Subcutaneous adipose tissue (tissue), 4 donors: ENCODE measurements around the gene GOLGB1. TPM values are rescaled to one million over a fixed set of nuclear protein-coding genes. Genes with fewer than 3 reads are reported as not detected.

Source experiments
- total RNA-seq, 4 donors: library from RNA; depleted of rRNA; stranded (reverse); fragments of >200 nt; gene quantifications; one replicate each; pipeline ENCODE4 v1.1.0, GENCODE V29; 2016
- TF ChIP-seq, protein P1 (sequence below): fragments of 450-650 bp; IDR thresholded peaks from one replicate; pipeline ENCODE4 v1.5.1; 2016; ENCODE audit warnings: low read depth, mild to moderate bottlenecking, control low read depth, antibody characterized with exemption, moderate library complexity

The GOLGB1 gene, protein sequence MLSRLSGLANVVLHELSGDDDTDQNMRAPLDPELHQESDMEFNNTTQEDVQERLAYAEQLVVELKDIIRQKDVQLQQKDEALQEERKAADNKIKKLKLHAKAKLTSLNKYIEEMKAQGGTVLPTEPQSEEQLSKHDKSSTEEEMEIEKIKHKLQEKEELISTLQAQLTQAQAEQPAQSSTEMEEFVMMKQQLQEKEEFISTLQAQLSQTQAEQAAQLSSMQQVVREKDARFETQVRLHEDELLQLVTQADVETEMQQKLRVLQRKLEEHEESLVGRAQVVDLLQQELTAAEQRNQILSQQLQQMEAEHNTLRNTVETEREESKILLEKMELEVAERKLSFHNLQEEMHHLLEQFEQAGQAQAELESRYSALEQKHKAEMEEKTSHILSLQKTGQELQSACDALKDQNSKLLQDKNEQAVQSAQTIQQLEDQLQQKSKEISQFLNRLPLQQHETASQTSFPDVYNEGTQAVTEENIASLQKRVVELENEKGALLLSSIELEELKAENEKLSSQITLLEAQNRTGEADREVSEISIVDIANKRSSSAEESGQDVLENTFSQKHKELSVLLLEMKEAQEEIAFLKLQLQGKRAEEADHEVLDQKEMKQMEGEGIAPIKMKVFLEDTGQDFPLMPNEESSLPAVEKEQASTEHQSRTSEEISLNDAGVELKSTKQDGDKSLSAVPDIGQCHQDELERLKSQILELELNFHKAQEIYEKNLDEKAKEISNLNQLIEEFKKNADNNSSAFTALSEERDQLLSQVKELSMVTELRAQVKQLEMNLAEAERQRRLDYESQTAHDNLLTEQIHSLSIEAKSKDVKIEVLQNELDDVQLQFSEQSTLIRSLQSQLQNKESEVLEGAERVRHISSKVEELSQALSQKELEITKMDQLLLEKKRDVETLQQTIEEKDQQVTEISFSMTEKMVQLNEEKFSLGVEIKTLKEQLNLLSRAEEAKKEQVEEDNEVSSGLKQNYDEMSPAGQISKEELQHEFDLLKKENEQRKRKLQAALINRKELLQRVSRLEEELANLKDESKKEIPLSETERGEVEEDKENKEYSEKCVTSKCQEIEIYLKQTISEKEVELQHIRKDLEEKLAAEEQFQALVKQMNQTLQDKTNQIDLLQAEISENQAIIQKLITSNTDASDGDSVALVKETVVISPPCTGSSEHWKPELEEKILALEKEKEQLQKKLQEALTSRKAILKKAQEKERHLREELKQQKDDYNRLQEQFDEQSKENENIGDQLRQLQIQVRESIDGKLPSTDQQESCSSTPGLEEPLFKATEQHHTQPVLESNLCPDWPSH (N-terminal part only)
- 10 to 100 TPM; 69.2 to 91.7 (median 86.4) TPM for total RNA-seq

DNA sequence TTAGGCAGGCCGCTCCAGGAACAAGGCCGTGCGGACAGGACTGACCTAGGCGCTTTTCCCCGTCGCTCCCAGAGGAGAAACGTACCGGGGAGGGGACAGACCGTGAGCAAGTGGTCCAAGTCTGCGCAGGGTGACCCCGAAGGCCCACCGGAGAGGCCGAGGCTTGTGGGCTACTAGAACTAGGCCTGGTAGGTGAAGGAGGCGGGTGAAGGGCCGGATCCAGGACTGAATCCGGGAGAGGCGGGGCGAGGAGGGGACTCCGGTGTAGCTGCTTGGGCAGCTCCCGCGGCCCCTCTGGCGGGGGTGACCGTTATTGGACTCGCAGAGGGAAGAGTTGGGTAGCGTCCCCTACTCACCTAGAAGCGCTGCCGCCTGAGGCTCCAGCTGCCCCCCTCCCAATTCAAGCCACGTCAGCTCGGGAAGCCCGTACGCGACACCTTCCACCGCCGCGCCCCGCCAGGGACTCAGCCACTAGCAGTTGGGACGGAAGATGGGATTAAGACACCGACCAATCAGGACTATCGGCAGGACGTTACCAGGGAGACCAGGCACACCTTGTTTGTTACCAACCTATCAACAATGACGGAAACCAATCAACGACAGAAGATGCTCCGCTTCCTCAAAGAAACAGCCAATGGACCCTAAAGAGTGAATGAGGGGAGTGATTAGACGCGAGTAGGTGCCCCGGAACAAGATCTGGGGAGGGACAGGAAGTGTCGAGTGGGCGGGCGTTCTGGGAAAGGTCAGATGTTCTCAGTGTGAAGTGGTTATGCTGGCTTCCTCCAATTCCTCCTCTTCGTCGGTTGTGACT lies at the start of gene GOLGB1:
Gene GOLGB1, minus strand, starts transcription at position 466 of the 811 bp plus-strand sequence. CDS start 18,770 bp downstream, outside the sequence.
- TF ChIP-seq, protein P1, sequence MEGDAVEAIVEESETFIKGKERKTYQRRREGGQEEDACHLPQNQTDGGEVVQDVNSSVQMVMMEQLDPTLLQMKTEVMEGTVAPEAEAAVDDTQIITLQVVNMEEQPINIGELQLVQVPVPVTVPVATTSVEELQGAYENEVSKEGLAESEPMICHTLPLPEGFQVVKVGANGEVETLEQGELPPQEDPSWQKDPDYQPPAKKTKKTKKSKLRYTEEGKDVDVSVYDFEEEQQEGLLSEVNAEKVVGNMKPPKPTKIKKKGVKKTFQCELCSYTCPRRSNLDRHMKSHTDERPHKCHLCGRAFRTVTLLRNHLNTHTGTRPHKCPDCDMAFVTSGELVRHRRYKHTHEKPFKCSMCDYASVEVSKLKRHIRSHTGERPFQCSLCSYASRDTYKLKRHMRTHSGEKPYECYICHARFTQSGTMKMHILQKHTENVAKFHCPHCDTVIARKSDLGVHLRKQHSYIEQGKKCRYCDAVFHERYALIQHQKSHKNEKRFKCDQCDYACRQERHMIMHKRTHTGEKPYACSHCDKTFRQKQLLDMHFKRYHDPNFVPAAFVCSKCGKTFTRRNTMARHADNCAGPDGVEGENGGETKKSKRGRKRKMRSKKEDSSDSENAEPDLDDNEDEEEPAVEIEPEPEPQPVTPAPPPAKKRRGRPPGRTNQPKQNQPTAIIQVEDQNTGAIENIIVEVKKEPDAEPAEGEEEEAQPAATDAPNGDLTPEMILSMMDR: no peak

DNA sequence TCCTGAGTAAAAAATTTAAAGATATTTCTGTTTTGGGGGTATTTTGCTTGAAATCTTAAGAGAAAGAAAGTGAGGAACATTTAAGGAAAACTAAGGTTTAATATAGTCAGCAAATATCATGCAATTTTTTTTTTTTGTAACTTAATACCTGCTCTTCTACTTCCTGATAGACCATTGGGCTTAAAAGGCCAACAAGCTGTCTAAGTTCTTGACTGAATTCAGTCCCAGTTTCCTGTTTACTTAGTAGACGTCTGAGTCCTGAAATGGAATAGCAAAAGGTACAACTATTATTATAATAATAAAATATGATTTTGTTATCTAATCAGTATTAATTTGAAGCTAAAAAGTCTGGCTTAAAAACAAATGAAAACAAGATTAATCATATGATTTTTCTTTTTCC lies 47.4 kb upstream of the GOLGB1 start:
- TF ChIP-seq, protein P1: no peak

DNA sequence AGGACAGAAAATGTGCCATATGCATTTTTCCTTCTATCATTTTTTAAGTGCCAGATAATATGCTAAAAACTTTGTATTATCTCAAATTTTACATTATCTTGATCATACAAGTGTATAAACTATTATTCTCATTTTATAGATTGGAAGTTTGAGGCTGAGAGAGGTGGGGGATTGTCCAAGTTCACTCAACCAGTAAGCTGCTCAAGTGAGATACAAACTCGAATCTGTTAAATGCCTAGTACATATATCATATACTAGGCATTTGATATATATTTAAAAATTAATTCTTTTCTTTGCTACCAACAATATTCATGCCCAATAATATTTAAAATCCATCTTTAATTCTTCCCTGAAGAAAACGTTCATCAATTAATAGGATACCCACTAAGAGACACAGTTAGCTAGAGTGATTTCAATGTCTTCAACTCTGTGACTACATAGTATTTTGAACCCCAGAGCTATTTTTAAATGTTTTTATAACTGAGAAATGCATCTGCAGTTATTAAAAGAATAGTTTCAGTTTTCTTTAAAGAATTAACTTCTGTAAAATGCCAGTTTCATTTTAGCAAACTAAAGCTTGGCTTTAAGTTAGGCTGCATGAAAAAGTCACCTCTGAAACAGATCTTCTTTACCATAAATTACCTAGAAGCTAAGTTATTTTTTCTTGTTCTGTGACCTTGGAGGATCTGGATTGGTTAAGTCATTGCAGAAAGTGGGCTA lies 44.9 kb upstream of the GOLGB1 start:
- TF ChIP-seq, protein P1: no peak

DNA sequence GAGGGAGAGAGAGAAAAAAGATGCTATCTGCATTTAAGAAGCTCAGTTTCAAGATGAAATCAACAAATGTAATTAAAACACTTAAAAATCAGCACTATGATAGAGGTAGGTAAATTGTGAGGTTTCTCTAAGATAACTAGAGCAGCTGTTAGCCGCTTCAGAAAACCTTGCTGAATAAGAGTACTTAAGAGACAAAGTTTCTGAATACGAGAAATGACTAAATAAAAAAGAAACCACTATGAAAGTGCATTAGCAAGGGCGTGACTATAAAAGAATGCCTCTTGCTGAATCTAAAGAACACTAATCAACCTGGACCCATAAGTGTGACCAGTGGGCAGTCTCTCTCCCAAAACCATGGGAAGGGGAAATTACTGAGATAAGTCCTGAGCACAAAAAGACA lies 43.5 kb upstream of the GOLGB1 start:
- TF ChIP-seq, protein P1: no peak

DNA sequence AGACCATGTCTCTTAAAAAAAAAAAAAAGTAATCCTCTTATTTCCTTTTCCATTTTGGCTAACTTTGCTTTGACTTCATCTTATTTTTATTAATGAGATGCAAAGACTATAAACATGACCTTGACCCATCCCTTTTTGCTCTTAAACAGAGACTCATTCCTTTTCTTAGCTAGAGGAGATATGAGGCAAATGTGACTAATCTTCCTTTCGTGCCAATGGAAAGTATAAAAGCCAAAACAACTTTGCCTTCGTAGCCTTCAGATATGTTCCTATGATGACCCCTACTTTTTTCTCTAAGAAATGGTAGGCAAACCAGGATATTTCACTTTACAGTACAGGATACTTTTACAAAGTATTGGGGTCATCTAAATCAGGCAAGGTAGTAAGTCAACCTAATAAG lies 36.9 kb upstream of the GOLGB1 start:
- TF ChIP-seq, protein P1: no peak

DNA sequence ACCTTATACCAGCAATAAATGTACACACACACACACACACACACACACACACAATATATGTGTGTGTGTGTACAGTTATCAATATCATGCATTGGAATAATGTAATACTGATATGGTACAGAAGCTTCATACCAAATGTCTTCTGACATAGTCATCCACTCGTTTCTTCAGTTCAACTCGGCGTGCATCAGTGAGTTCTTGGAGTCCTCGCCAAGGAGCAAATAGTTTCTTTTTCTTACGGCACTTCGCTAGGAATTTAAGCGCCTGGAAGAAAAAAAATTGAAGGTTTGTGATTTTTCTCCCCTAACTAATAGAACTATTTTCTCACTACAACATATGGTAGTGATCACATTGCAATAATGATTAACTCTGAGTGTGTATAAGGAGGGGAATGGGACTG lies 32.1 kb upstream of the GOLGB1 start:
- TF ChIP-seq, protein P1: no peak
